Transverse colon (tissue), 4 donors: Measurements from ENCODE around the gene ATF2. TPM values are rescaled to one million over a fixed set of nuclear protein-coding genes. Genes with fewer than 3 reads are reported as not detected.

Source experiments
- DNase-seq: peaks from one replicate; pipeline ENCODE4 v3.0.0-alpha.2; 2019
- H3K27ac ChIP-seq, 4 donors: fragments of 200-600 bp; sonication (generic); 2 replicates each; pipeline ENCODE4 v1.5.1; 2016 to 2018; ENCODE audit warnings: inconsistent platforms in 4 of 4
- H3K27me3 ChIP-seq: fragments of 200-600 bp; sonication (generic); 2 replicates; pipeline ENCODE4 v1.5.1; 2017; ENCODE audit warnings: inconsistent platforms
- H3K36me3 ChIP-seq, 4 donors: fragments of 200-600 bp; sonication (generic); 2 replicates each; pipeline ENCODE4 v1.5.1; 2017 to 2019; ENCODE audit warnings: inconsistent platforms in 4 of 4
- H3K4me1 ChIP-seq, 4 donors: fragments of 200-600 bp; sonication (generic); 2 replicates each; pipeline ENCODE4 v1.5.1; 2017 to 2020; ENCODE audit warnings: inconsistent platforms in 4 of 4
- H3K4me3 ChIP-seq, 4 donors: fragments of 200-600 bp; sonication (generic); 1 replicate in 1 of 4; 2 replicates in 3 of 4; pipeline versions ENCODE4 v1.5.1 to v1.6.1; 2017 to 2019; ENCODE audit warnings: inconsistent platforms in 4 of 4
- H3K9me3 ChIP-seq, 2 donors: fragments of 200-600 bp; sonication (generic); 2 replicates each; pipeline ENCODE4 v1.5.1; 2017 to 2019; ENCODE audit warnings: inconsistent platforms in 2 of 2
- CTCF ChIP-seq, 5 experiments: fragments of 200-600 bp in 3 of 5; fragments of 450-650 bp in 2 of 5; sonication (generic) in 3 of 5; IDR thresholded peaks; 1 replicate in 2 of 5; 2 replicates in 3 of 5; pipeline ENCODE4 v1.5.1; 2016 to 2017; ENCODE audit warnings: antibody characterized with exemption in 5 of 5, inconsistent platforms in 3 of 5, mild to moderate bottlenecking in 2 of 5, moderate library complexity in 1 of 5
- EP300 ChIP-seq: sonication (generic); formaldehyde crosslinking; IDR thresholded peaks from one replicate; pipeline ENCODE4 v1.6.1; 2017; ENCODE audit warnings: antibody characterized with exemption, low read depth
- POLR2A ChIP-seq: fragments of 450-650 bp; IDR thresholded peaks from one replicate; pipeline ENCODE4 v1.6.1; 2016; ENCODE audit warnings: antibody characterized with exemption, mild to moderate bottlenecking, moderate library complexity
- POLR2AphosphoS5 ChIP-seq, 3 donors: sonication (generic); formaldehyde crosslinking; IDR thresholded peaks; one replicate each; pipeline ENCODE4 v1.6.1; 2016; ENCODE audit warnings: antibody characterized with exemption in 3 of 3
- WGBS, 2 donors: methylation state at CpG; one replicate each; pipeline ENCODE4 v1.1.5; 2018; ENCODE audit warnings: low coverage in 1 of 2; 5-methylcytosine and 5-hydroxymethylcytosine counted together
- in situ Hi-C, 4 donors: fragments of 200-750 bp; cut with MboI; loops; one replicate each; pipeline versions ENCODE4 v1.15.0 to v1.15.1; 2017; ENCODE audit warnings: low sequenced_read_pairs in 3 of 4, low pct_ligation_motif_present in 1 of 4, low pct_unique_long_range_greater_than_20kb in 1 of 4
- intact Hi-C: fragments of 100-400 bp; cut with DNase I; formaldehyde crosslinking; loops from one replicate; pipeline ENCODE4 v1.15.1; 2023; ENCODE audit warnings: low total_unique reads
- total RNA-seq, 4 donors: library from RNA; depleted of rRNA; stranded (reverse); fragments of >200 nt; gene quantifications; one replicate each; pipeline ENCODE4 v1.1.0, GENCODE V29; 2016

Gene ATF2
- total RNA-seq, 4 donors from 2014 or later, result 20.2 to 52.9 (median 30.0) TPM

- peaks cover 0 to 25% (median 19%) of the 10 kb centered on the region in 4 donors for H3K4me1 ChIP-seq
- H3K4me3 ChIP-seq, result no peak overlapping the region
- no peak overlapping the region for H3K27ac ChIP-seq
- in situ Hi-C loops, result no loop called here
- DNase-seq, result no peak
- H3K27me3 ChIP-seq, result no peaks in the 10 kb centered on the region
- TF ChIP-seq CTCF (IDR thresholded peaks at IDR 0.05) (no peak), EP300 (no peak), POLR2A (no peak), POLR2AphosphoS5 (IDR thresholded peaks at IDR 0.05) (no peak)
- WGBS, 2 donors, result 92 to 100% methylated on average over 2 of the region's 2 CpGs
- intact Hi-C loops, result no loop called here
- H3K9me3 ChIP-seq, result no peaks in the 10 kb centered on the region
- peaks cover 0 to 15% (median 6%) of the 10 kb centered on the region in 4 donors for H3K36me3 ChIP-seq
These were observed 15.7 kb upstream of the ATF2 start for GRCh38 chr2:175183674-175184073.

GRCh38 chr2:175181877-175182308 lies 13.9 kb upstream of the ATF2 start:
- H3K4me1 ChIP-seq, result peaks cover 0 to 25% (median 19%) of the 10 kb centered on the region in 4 donors
- peak overlapping the region; percentile 94 to 97 (median 96) for H3K27ac ChIP-seq
- no peaks in the 10 kb centered on the region for H3K27me3 ChIP-seq
- peak overlapping the region in 3 of 4 donors; percentile 73 to 92 (median 84) for H3K4me3 ChIP-seq
- TF ChIP-seq POLR2AphosphoS5 (IDR thresholded peaks at IDR 0.05), result no peak
- TF ChIP-seq EP300, result no peak
- no peak for TF ChIP-seq CTCF (IDR thresholded peaks at IDR 0.05)
- no peak for TF ChIP-seq POLR2A
- H3K36me3 ChIP-seq, result peaks cover 0 to 31% (median 16%) of the 10 kb centered on the region in 4 donors
- no peak for DNase-seq
- H3K9me3 ChIP-seq, result no peaks in the 10 kb centered on the region
- 48 to 67% methylated on average over 4 to 5 of the region's 5 CpGs for WGBS, 2 donors
- in situ Hi-C loops, result no loop called here
- intact Hi-C loops, result no loop called here

GRCh38 chr2:175181104-175181876 lies 13.3 kb upstream of the ATF2 start, which contains the start of gene ATP5MC3:
ATP5MC3 (minus strand) TSS chr2:175181710; CDS start chr2:175181393, 317 bp downstream.
- peaks cover 0 to 25% (median 19%) of the 10 kb centered on the region in 4 donors for H3K4me1 ChIP-seq
- 0 to 2% methylated on average over 1 to 42 of the region's 53 CpGs for WGBS, 2 donors
- peak within 1 kb of the TSS; percentile 94 to 97 (median 96) for H3K27ac ChIP-seq
- H3K4me3 ChIP-seq, result peak within 1 kb of the TSS; percentile 73 to 92 (median 82)
- H3K27me3 ChIP-seq, result no peaks in the 10 kb centered on the region
- no peaks in the 10 kb centered on the region for H3K9me3 ChIP-seq
- intact Hi-C loops (no loop called here), in situ Hi-C loops (no loop called here)
- H3K36me3 ChIP-seq, result peaks cover 0 to 34% (median 18%) of the 10 kb centered on the region in 4 donors
- peak; percentile 96 for DNase-seq
- TF ChIP-seq POLR2A (peak; percentile 97), EP300 (no peak), CTCF (IDR thresholded peaks at IDR 0.05) (peak in 3 of 5 experiments; percentile 6 to 43 (median 6)), POLR2AphosphoS5 (IDR thresholded peaks at IDR 0.05) (peak; percentile 93 to 99 (median 99))

GRCh38 chr2:175180701-175181103 lies 12.7 kb upstream of the ATF2 start:
- H3K27me3 ChIP-seq, result no peaks in the 10 kb centered on the region
- 1 to 17% methylated on average over 3 to 10 of the region's 10 CpGs for WGBS, 2 donors
- peak in 2 of 3 donors; percentile 28 to 60 for TF ChIP-seq POLR2AphosphoS5 (IDR thresholded peaks at IDR 0.05)
- TF ChIP-seq EP300, result no peak
- no peak for TF ChIP-seq POLR2A
- no peak for TF ChIP-seq CTCF (IDR thresholded peaks at IDR 0.05)
- peak overlapping the region; percentile 94 to 97 (median 96) for H3K27ac ChIP-seq
- peaks cover 0 to 25% (median 19%) of the 10 kb centered on the region in 4 donors for H3K4me1 ChIP-seq
- no peaks in the 10 kb centered on the region for H3K9me3 ChIP-seq
- in situ Hi-C loops, result no loop called here
- H3K4me3 ChIP-seq, result peak overlapping the region; percentile 73 to 92 (median 82)
- peak; percentile 58 for DNase-seq
- intact Hi-C loops, result no loop called here
- peaks cover 0 to 34% (median 18%) of the 10 kb centered on the region in 4 donors for H3K36me3 ChIP-seq
